ACC112 (cell line): ENCODE measurements around the gene FAM89A.

Source experiments
- H2AFZ ChIP-seq: fragments of 200-600 bp; sonication (generic); one replicate; pipeline ENCODE4 v1.6.0; 2017; ENCODE audit warnings: antibody characterized with exemption, low read length; ENCODE audit not compliant: unreplicated experiment
- H3K27ac ChIP-seq: fragments of 200-600 bp; sonication (generic); 2 replicates; pipeline ENCODE4 v1.5.1; 2014; ENCODE audit warnings: low read depth, mild to moderate bottlenecking, antibody characterized with exemption, low read length, moderate library complexity
- H3K27me3 ChIP-seq: fragments of 200-600 bp; sonication (generic); 2 replicates; pipeline ENCODE4 v1.6.1; 2014; ENCODE audit warnings: mild to moderate bottlenecking, antibody characterized with exemption, low read length, moderate library complexity, mixed read lengths; ENCODE audit not compliant: insufficient read depth
- H3K36me3 ChIP-seq: fragments of 200-600 bp; sonication (generic); 2 replicates; pipeline ENCODE4 v1.6.1; 2016; ENCODE audit warnings: mild to moderate bottlenecking, antibody characterized with exemption, low read length, moderate library complexity, mixed read lengths; ENCODE audit not compliant: insufficient read depth
- H3K4me1 ChIP-seq: fragments of 200-600 bp; sonication (generic); one replicate; pipeline ENCODE4 v1.6.1; 2016; ENCODE audit warnings: low read length, mixed read lengths; ENCODE audit not compliant: insufficient read depth, unreplicated experiment, control insufficient read depth
- H3K4me3 ChIP-seq: fragments of 200-600 bp; sonication (generic); 2 replicates; pipeline ENCODE4 v1.5.1; 2014; ENCODE audit warnings: mild to moderate bottlenecking, low read depth, low read length
- H3K79me2 ChIP-seq: fragments of 200-600 bp; sonication (generic); one replicate; pipeline ENCODE4 v1.6.0; 2016; ENCODE audit warnings: low read length; ENCODE audit not compliant: control insufficient read depth, unreplicated experiment, insufficient read depth

Gene FAM89A

DNA sequence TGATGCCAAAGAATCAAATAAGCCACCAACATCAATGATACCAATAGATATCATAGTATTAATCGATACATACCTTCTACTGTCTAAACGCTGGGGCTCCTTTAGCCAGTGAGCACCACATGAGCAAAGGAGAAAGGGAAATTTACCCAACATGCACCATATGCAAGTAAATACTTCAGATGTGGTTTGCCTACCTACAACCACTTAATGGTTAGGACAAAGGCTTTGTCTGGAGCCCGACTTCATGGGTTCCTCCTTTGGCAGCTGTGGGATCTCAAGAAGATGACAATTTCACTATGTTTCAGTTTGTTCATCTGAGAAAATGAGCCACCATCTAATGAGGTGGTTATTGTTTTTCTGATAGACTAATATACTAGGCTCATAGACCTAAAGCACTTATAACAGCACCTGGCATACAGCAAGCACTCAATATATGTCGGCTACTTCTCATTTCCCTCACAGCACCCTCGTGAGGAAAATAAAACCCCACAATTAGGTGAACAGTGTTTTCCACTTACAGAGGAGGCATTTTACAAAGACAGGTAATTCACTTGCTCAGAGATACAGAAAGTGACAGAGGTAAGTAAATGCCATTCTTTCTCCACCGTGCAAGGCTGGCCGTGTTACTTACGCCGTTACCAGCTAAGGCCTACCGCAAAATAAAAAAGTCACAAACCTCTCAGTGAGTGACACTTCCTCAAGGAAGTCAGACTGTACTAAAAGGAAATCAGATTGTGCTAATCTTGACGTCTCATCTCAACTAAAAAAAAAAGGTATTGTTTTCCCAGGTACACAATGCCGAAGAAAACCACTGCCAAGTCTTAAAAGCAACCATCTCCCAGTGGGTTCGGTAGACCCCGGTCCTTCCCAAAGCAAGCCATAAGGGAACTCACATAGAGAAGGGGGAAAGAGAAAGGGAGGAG, 63.0 kb downstream of the FAM89A start:
- Histone ChIP-seq H3K4me3 (peak overlapping the region; percentile 88), H3K27ac (no peak overlapping the region), H3K79me2 (peaks cover 34% of the 10 kb centered on the region), H3K4me1 (peaks cover 15% of the 10 kb centered on the region), H2AFZ (no peak overlapping the region), H3K36me3 (peaks cover 9% of the 10 kb centered on the region; the same call in 1 of the 2 replicates), H3K27me3 (no peaks in the 10 kb centered on the region)

DNA sequence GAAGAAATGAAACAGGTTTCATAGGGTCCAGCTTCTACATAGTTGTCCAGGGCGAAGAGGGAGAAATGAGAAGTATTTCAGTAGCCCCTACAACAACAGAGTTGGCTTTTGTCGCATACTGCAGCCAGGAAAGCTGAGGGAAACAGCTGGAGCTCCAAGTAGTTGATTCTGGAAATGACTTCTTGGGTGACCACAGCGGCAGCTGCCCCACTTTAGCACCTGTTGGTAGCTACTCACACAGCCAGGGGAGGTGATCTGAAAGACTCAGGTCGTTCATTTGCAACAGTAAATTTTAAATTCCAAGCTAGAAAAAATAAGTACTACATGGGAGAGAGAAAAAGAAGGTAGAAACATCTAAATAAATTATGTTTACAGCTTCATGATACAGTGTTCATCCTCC, 63.7 kb downstream of the FAM89A start:
- H2AFZ ChIP-seq: no peak overlapping the region
- H3K27ac ChIP-seq: no peak overlapping the region
- peaks cover 32% of the 10 kb centered on the region for H3K79me2 ChIP-seq
- H3K36me3 ChIP-seq: peaks cover 4% of the 10 kb centered on the region; the same call in 1 of the 2 replicates
- no peak overlapping the region for H3K4me3 ChIP-seq
- no peaks in the 10 kb centered on the region for H3K27me3 ChIP-seq
- peaks cover 15% of the 10 kb centered on the region for H3K4me1 ChIP-seq

DNA sequence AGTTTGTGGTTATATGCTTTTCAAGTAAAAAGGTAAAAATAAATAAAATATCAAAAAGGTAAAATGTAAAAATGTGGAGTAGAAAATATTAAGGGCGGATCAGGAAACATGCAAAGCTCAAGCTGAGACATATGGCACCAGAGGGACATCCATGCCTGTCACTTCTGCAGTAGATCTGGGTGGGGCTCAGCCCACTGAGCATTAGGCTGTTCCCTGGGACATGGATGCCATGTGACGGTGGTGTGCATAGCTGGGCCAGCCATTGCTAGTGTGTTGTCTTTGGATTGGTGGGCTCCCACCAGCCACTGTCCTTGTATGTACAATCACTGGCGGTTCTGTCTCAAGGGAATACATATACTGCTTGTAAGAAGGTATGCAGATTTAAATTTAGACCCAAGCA, 64.4 kb downstream of the FAM89A start:
- Histone ChIP-seq H3K27ac (no peak overlapping the region), H3K27me3 (no peaks in the 10 kb centered on the region), H3K79me2 (peaks cover 25% of the 10 kb centered on the region), H3K4me3 (no peak overlapping the region), H3K36me3 (no peaks in the 10 kb centered on the region), H2AFZ (no peak overlapping the region), H3K4me1 (peaks cover 15% of the 10 kb centered on the region)

DNA sequence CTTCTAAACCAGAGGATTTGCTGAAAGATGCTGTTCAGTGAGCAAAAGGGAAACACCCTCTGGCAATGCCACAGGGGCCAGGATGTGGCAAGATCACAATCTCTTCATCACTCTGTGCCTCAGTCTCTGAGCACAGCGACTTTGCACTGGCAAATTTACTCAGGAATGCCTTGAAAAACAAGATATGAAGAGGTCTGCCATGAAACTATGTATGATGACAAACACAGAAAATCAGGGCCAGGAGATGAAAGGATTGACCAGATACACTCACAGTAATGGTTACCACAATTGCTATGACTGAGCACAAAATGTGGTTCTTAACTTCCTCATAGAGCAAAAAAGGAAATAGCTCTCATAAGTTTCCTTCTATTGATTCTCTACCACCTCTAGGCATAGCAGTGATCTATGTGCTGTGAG, 67.2 kb downstream of the FAM89A start:
- no peak overlapping the region for H3K4me3 ChIP-seq
- H3K27me3 ChIP-seq: no peaks in the 10 kb centered on the region
- peaks cover 10% of the 10 kb centered on the region for H3K79me2 ChIP-seq
- peaks cover 8% of the 10 kb centered on the region for H3K4me1 ChIP-seq
- no peak overlapping the region for H2AFZ ChIP-seq
- H3K27ac ChIP-seq: no peak overlapping the region
- no peaks in the 10 kb centered on the region for H3K36me3 ChIP-seq

DNA sequence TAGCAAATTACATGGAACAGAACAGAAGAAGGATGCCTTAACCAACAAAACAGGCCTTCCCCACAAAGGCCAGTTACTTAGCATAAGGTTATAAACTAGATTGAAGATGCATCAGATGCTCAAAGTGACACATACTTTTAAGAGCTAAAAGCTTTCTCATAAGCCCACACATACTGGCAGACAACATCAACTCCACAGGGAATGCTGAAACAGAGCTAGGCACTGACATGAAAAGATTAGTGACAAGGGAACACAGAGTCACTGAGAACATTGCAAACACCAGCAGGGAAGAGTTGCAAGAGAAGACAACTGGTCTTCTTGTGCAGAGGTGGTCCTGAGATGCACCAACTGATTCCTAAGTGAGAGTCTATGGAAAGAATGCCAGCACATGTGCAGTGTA, 68.3 kb downstream of the FAM89A start:
- H3K36me3 ChIP-seq: no peaks in the 10 kb centered on the region
- no peaks in the 10 kb centered on the region for H3K27me3 ChIP-seq
- no peaks in the 10 kb centered on the region for H3K79me2 ChIP-seq
- no peak overlapping the region for H3K27ac ChIP-seq
- H3K4me3 ChIP-seq: no peak overlapping the region
- no peaks in the 10 kb centered on the region for H3K4me1 ChIP-seq
- no peak overlapping the region for H2AFZ ChIP-seq

DNA sequence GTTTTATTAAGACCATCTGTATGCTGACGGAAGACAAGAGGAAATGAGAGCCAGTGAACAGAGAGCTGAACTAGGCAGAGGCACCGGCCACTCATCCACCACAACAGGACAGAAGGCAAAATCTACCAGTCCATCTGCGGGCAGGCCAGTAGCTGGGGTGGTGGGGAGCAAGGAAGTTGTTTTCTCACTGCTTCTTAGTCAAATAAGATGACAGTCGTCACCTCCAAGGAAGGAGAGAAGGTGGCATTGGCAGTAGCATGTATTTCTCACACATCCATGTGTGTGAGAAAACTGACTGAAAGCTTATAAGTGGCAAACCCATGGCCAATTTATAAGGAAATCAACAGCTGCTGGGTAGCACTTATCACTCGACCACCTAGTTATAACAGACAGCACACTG, 69.6 kb downstream of the FAM89A start:
- Histone ChIP-seq H3K4me1 (no peaks in the 10 kb centered on the region), H3K79me2 (no peaks in the 10 kb centered on the region), H3K36me3 (no peaks in the 10 kb centered on the region), H3K27me3 (no peaks in the 10 kb centered on the region), H3K4me3 (no peak overlapping the region), H2AFZ (no peak overlapping the region), H3K27ac (no peak overlapping the region)
